GM19035 (cell line): ENCODE data around the gene FTCD.
"Not testable (repeated sequence)": the region's sequence is repeated elsewhere in the genome, so short reads cannot be mapped to it uniquely, and the experiment has no call there.

Source experiments
- ATAC-seq: cut with Tn5 transposase; IDR thresholded peaks from one replicate; pipeline ENCODE4 v1.9.1; 2021; ENCODE audit not compliant: unreplicated experiment

FTCD gene

DNA sequence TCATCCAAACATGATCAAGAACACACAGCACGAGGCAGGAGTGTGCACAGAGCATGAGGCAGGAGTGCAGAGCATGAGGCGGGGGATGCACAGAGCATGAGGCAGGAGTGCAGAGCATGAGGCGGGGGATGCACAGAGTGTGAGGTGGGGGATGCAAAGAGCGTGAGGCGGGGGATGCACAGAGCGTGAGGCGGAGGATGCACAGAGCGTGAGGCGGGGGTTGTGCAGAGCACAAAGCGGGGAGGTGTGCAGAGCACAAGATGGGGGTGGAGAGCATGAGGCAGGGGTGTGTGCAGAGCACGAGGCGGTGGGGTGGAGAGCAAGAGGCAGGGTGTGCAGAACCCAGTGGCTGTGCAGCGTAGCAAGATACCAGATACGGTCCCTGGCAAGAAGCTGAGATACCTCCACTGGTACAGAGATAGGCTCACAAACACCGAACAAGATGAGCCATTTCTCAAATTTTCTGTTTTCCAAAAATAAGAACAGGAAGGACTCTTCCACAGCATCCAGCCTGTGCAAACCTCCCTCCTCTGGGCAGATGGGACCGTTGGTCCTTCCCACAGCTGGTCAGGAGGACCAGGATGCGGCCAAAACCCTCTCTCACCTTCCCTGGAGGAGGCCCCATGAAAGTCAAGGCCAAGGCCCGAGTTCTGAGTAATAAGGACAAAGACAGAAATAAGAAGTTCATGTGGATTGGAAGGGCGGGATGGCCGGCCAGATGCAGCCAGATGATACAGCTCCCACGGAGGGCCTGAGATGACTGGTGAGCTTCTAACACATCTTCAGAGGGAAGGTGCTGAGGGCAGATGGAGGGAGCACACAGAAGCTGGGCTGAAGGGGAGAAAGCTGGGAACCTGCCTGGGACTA lies 16.9 kb upstream of the FTCD start:
- no peak for ATAC-seq

DNA sequence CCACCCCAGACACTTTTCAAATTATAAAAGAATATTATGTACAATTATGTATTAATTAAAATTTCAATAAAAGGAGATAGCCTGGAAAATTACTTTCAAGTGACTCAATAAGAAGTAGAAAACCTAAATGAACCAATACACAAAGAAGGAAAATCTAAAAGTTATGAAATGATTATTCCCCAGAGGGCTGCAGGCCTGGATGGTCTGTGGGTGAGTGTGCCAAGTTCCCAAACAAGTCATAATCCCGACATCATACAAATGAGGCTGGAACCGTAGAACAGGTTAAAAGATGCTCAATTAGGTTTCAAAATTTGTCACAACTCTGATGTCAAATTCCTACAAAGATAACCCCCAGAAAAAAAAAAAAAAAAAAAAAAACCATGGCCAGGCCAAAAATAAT lies 16.2 kb upstream of the FTCD start:
- ATAC-seq, result no peak

DNA sequence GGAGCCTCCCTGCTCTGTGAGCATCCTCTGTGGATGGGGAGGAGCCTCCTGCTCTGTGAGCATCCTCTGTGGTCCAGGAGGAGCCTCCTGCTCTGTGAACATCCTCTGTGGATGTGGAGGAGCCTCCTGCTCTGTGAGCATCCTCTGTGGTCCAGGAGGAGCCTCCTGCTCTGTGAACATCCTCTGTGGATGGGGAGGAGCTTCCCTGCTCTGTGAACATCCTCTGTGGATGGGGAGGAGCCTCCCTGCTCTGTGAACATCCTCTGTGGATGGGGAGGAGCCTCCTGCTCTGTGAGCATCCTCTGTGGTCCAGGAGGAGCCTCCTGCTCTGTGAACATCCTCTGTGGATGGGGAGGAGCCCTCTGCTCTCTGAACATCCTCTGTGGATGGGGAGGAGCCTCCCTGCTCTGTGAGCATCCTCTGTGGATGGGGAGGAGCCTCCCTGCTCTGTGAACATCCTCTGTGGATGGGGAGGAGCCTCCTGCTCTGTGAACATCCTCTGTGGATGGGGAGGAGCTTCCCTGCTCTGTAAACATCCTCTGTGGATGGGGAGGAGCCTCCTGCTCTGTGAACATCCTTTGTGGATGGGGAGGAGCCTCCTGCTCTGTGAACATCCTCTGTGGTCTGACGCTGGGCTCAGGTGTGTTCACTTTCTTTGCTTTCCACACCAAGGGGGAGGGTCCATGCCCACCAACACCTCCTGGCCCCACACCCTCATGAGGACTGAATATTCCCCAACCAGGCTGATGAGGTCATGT lies 15.2 kb upstream of the FTCD start:
- ATAC-seq, result not testable (repeated sequence)

DNA sequence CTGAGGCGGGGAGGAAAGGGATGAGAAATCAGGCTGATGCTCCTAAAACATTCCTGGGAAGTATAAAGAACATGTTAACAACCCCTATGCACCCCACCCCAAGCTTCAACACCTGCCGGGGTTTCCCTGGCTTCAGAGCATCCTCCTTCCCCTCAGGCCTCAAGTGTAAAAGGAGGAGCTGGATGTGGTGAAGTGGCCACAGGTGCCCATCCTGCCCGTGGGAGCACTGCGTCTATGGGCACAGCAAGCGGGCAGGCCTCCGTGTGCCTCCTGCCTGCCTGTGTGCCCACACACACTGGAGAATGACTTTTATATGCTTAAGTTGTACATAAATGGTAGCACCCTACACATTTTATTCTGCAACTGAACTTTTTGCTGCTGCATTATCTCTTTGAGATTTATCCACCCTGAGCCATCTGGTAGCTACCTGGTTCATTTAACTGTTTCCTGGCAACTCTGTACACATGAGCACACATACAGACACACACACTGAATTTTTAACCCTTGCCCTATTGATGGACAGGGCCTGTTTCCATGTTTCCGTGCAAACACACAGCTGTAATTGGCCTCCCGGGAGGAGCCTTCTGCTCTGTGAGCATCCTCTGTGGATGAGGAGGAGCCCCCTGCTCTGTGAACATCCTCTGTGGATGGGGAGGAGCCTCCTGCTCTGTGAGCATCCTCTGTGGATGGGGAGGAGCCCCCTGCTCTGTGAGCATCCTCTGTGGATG lies 13.4 kb upstream of the FTCD start:
- ATAC-seq, result no peak

DNA sequence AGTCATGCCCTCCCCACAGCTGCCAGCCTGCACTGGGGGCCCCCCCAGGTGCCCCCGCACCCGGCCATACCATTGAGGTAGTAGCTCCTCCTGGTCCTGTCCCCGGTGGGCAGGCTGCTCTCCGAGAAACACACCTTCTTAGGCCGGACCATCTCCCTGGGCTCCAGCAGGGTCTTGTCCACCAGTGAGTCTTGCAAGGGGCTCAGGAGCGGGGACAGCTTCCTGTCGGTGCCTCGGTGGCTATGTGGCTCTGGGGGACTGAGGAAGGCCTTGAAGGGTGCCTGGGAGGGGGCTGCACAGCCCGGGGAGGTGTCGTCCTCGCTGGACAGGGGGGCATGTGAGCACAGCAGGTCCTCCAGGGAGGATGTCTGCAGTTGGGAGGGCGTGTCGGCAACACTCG lies 12.9 kb upstream of the FTCD start:
- ATAC-seq, result no peak

DNA sequence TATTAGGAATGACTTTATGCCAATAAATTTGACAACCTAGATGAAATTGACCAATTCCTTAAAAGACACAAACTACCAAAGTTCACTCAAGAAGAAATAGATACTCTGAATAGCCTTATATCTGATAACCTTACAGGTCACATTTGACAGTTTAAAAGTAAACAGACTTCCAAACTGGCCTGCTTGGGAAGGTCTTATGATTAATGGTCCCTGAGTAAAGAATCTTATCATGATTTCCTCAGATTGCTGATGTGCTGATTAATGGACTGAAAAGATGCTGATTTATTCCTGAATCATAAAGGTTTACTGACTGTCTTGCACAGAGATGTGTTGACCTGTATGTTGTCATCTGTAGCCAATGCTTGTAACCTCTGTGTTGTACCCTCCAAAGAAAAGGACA lies 9.7 kb upstream of the FTCD start:
- ATAC-seq, result no peak

DNA sequence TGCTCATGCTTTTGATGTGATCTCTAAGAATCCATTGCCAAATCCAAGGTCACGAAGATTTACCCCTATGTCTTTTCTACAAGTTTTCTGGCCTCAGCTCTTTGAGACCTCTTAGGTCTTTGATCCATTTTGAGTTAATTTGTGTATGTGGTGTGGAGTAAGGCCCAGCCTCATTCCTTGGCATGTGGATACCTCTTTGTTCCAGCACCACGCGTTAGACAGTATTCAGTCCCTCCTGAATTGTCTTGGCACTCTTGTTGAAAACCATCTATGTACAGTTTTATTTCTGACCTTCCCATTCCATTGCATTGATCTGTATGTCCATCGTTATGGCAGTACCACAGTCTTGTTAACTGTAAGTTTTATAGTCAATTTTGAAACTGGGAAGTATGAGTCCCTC lies 8.0 kb upstream of the FTCD start:
- no peak for ATAC-seq

DNA sequence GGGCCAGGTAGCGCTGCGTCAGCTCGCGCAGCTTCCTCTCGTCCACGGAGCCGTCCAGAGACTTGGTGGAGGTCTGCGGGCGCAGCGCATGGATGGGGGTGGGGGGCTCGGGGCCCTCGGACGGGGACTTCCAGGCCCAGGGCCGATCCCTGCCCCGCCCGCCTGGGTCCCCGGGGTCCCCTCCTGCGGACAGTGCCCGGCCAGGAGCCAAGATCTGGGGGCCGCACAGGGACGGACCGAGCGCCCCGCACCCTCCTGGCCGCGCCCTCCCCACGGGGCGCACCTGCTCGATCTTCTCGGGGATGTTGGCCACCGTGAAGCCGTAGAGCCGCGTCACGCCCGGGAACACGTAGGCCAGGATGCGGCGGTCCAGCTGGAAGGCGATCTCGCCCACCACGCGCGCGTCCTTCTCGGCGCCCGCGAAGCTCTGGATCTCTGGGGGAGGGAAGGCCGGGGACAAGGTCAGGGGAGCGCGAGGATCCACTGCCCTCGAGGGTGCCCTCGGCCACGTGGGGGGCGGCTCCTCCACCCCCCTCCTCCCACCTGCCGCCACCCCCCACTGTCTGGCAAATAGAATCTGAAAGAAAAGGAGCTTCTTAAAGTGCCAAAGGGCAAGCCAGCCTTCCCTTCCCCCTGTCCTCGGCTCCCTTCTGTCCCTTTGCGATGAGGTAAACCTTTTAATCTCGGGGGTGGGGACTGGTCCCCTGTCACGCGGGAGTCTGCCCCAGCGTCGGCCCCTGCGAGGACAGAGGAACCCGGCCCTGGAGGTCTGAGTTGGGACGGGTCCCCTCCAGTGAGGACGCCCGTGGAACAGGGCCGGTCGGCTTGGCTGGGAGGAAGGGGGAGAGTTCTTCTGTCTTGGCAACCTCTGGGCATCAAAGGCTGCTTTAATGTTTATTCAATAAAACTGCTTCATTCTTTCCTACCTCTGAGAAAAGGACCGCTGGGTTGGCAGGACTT lies 6.5 kb upstream of the FTCD start:
- no peak for ATAC-seq

DNA sequence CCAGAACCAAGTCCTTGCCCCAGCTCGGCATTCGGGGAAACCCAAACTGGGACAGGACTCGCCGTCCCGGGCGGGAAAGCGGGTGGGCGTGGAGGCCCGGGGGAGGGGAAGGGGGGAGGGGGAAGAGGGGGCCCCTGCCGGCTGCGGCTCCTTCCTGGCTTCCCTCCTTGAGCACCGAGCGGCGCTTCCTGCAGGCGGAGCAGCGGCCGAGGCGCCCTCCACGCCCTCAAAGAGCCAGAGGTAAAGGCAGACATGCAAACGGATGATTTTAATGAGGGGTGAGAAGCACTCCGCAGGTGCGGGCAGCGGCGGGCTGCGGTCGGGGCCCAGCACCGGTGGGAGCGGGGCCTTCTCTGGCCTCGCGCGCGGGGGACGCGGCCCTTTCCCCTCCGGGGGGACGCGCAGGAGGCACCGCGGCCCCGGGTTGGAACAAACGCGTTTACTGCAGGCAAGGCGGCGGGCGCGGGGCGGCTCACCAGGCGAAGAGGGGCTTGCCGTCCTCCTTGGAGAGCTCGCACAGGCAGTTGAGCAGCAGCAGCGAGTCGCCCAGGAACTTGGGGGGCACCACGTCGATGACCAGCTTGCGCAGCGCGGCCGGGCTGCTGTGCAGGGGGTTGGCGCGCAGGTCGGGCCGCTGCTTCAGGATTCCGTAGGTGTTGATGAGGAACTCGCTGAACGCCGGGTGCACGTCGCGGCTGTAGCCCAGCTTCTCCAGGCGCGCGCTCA lies 5.7 kb upstream of the FTCD start:
- no peak for ATAC-seq

DNA sequence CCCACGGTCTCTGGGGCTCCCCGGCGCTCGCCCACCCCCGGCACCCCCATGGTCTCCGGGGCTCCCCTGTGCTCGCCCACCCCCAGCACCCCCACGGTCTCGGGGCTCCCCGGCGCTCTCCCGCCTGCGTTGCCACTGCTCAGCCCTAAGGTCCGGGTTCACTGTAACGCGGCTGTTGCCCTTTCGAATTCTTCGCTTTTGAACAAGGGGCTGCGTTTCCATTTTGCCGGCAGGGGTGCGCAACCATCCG lies 5.2 kb upstream of the FTCD start:
- no peak for ATAC-seq

DNA sequence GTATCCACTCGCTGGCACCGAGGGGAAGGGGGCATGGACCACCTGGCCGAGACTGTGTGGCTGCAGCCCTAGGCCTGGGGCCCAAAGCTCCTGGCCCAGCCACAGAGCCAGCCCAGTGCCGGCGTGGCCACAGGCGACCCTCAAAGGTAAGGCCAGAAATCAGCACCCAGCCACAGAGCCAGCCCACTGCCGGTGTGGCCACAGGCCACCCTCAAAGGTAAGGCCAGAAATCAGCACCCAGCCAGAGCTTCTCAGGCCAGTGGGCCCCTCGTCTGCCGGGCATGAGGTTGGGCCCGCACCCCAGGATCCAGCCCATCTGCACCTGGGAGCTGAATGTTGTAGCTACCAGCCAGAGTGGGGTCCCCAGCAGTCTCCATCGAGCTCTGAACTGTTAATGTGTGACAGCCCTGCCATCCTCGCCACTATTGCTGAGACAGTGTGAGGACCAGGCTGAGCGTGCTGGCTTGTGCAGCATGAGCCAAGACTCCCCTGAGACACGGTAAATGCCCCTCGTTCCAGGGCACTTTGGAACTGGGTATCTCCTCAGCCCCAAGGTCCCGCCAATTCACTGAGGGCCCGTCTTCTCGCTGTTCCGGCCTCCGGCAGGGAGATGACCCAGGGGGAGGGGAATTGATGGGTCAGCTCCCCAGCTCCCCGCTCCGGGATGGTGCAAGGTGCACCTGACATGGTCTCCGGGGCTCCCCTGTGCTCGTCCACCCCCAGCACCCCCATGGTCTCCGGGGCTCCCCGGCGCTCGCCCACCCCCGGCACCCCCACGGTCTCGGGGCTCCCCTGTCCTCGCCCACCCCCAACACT lies 4.7 kb upstream of the FTCD start:
- no peak for ATAC-seq

DNA sequence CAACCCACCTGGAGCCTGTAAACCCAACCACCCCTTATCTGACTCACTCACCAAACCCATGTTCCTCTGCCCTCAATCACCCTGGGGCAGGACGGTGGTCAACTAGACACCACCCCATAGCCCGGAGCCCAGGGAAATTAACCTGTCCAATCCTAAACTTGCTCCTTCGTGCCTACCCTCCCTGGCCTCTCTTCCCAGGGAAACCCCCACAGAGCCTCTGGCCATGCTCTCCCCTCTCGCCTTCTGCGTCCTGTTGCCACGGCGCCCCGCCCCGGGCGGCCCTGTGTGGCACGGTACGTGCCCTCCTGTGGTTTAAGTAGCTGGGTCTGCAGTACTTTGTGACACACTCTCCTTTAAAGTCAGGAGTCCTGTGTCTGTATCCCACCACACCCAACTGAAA lies 4.0 kb upstream of the FTCD start:
- ATAC-seq, result no peak

DNA sequence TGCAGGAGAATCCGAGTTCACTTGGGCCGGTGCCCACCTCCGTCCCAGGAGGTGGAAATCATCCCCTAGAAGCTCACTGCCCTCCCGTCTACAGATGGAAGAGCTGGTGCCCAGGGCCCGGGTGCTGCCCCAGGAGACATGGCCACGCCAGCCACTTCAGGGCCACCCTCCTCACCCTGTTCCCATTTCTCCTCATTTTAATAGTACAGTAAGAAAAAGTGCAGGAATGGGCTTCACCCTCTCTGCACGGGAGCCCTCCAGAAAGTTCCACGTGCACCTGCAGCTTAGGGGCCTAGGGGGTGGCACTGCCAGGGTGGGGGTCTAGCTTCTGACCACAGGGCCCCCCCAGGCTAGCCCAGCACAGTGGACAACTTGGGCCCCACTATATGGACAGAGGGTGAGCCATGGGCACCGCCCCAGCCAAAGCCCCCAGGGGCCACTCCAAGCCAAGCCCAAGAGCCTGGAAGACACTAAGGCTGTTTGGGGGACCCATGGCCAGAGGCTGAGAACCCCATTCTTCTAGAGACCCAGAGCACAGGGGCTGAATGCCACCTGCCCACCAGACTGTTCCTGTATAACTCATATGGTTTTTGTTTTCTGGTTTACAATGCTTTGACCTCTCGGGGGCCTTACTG lies 3.4 kb upstream of the FTCD start:
- ATAC-seq, result no peak

DNA sequence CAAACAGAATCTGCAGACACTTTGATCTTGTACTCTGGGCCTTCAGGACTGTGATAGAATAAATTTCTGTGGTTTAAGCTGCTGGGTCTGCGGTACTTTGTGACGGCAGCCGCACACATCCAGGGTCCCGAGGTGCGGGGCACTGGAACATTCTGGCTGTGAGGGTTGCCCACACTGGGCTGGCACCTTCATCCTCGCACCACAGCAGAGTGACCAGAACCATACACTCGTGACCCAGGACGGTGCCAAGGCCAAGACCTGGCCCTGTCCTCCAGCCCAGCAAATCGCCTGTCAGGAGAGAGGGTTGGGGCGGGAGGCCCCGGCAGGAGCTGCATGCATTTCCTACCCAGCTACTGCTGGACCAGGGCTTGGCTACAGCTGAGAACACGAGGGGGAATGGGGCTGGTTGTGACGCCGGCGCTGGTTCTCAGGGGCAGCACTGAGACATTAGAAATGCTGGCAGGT lies 2.6 kb upstream of the FTCD start:
- ATAC-seq, result no peak

DNA sequence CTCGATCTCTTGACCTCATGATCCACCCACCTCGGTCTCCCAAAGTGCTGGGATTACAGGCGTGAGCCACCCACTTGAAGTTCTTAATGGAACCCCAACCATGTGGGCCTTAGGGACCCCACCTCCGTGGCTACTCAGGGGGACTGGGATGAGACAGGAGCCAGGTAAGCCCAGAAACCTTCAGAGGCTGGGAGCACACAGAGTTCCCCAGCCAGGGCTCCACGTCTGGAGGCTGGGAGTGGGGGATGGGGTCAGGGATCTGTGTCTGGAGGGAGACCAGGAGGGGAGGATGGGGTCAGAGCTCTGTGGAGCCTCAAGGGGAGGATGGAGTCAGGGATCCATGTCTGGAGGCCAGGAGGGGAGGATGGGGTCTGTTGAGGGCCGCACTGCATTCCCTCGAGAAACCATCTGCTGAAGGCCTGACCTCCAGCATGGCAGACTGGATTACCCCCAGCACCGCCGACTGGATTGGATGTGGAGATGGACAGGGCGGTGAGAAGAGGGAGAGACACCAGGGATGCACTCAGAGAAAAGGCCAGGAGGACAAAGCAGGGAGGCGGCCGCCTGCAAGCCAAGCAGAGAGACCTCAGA lies 2.1 kb upstream of the FTCD start:
- ATAC-seq, result no peak

DNA sequence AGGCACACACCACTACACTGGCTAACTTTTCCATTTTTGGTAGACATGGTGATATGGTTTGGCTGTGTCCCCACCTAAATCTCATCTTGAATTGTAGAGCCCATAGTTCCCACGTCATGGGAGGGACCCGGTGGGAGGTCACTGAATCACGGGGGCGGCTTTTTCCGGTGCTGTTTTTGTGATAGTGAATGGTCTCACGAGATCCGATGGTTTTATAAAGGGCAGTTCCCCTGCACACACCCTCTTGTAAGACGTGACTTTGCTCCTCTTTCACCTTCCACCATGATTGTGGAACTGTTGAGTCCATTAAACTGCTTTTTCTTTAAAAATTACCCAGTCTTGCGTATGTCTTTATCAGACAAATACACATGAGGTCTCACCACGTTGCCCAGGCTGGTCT lies 1.3 kb upstream of the FTCD start:
- ATAC-seq, result no peak

DNA sequence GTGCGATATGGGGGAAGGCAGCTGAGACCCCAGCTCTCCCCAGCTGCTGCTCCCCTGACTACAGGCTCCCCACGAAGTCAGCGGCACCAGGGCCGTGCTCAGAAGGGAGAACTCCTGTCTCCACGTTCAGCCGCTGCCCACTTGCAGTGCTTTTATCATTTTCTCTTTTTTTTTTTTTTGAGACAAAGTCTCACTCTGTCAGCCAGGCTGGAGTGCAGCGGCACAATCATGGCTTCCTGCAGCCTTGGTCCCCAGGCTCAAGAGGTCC lies 933 bp upstream of the FTCD start:
- no peak for ATAC-seq

DNA sequence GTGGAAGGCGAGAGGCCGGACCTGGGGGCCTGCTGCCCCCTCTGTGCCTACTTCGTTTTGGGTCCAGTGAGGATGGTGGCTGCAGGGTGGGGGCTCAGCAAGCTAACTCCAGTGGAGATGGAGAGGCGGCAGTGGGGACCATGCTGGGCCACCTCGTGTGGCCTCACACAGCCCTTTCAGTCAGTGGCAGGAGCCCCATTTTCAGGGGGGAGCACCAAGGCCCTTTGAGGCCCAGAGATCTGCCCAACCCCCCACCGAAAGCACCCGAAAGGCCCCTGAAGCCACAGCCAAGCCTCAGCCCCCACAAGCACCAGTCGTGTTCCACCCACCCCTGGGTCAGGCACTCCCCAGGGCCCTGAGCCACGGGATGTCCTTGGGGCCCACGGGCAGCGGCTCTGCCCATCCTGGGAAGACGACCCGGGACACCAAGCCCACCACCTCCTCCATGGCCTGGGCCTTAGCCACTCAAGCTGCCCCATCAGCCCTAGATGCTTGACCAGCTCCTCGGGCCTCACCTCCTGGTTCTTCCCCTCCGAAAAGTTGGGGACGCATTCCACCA lies 345 bp downstream of the FTCD start:
- no peak for ATAC-seq
